Hepatic stellate cell (primary cell): ENCODE data around the gene NRP2.
A peak's percentile ranks its signal among the peaks of the same experiment; 100 is the strongest.

Experiments used
- DNase-seq: peaks from one replicate; pipeline ENCODE4 v3.0.0; 2011; ENCODE audit warnings: low spot score

Gene NRP2

DNA sequence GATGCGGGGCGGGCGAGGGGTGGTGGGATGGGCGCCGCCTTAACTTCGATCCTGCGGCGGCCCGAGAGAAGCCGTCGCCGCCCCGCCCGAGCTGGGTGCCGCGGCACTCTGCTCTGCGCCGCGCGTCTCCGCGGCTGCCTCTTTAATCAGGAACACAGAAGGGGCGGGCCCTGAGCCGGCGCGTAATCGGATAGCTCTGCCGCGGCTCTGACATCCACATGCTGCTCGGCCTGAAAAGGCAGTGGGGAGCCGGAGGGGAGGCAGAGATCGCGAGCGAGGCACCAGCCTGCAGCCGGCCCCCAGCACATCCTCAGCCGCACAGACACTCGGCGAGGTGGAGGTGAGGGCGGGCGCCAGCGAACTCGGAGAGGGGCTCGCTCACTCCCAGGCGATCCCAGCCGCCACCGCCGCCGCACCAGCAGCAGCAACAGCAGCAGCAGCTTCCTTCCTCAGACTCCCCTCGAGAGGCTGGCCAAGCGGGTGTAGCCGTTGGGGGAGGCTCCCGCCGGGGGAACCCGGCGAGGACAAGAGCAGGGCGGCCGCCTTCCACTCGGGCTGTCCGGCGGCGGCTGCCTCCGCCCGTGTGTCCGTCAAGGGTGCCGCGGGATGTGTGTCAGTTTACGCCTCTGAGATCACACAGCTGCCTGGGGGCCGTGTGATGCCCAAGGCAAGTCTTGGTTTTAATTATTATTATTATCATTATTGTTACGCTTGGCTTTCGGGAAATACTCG is at the start of gene NRP2:
Gene NRP2 (plus strand): TSS at position 263 of the 732 bp plus-strand sequence. CDS start 790 bp downstream, outside the sequence.
- peak; percentile 80 for DNase-seq

DNA sequence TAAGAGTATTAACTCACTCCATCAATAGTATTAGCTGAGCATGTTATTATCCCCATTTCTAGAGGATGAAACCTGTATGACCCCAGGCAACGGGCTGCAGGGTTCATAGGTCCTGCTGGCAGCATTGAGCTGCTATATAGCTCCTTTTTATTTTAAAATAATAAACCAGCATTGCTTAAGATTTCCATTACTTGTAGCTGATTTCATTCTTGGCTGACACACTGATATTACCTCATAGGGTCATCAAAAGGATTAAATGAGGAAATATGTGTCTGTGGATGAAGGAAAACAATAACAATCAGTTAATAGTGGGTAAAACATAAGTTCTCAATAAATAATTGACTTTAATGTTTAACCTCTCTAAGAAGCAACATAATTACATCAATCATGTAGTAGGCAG is 48.3 kb upstream of the NRP2 start:
- DNase-seq = no peak

DNA sequence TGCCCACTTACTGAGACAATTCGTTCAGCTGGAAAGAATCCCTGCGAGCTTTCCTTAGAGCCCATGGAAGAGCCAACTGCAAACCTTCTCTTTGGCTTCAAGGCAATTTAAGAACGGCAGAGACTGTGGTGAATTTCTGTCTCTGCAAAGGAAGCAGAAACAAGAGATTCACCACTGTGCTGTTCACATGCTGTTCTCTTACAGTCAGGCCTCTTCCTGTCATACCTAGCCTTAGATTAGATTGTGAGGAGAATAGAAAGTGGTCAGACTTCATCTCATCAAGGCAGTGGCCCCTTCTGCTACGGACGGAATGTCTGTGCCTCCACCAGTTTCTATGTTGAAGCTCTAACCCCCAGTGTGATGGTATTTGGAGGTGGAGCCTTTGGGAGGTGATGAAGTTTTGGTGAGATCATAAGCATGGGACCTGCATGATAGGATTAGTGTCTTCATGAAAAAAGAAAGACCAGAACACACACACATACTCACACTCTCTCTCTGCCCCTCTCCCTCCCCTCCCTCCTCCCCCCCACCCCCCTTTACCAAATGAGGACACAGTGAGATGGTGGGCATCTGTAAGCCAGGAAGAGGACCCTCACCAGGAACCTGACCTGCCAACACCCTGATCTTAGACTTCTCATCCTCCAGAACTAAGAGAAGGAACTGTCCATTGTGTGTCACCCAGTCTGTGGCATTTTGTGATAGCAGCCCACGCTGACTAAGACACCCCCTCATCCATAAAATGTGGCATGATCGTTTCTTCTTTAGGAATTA is 45.6 kb upstream of the NRP2 start:
- DNase-seq = no peak

DNA sequence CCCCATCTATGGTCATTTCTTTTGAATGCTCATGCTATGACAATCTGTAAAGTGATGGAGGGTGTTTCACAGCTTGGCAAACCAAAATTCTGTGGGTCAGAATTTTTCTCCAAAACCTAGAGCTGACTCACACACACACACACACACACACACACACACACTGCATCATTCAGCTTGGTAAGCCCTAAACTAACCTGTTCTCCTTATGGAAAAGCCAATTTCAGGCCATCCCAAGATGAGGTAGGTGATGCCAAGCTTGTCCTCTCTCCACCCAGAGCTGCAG is 45.0 kb upstream of the NRP2 start:
- no peak for DNase-seq

DNA sequence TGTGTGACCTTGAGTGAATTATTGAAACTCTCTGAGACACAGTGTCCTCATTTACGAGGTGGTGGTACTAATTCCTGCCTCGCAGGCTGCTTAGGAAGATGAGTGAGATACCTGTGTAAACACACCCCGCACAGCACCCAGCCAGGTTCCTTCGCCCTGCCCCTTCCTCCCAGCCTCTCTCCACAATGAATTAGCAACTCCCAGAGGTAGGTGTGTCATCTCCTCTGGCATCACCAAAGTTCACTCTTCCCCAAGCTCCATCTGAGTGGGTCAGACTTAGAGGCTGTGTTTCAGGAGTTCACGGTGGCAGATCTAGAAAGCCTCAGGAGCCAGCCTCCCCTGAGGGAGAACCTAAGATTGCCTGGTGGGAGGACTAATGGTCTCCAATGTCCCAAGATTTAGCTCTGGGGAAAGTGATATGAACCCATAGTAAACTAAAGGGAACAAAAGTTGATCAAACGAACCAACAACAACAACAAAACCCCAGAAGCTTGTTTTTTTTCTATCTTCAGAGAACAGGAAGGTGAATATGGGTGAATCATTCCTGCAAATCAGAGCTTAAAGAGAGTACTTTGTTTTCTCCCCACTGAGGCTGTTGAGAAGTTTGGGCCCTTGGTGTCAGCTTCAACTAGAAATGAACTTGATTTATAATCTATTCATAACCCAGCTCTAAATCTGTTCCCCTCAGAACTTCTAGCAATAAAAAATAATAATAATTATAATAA is 44.4 kb upstream of the NRP2 start:
- DNase-seq = no peak

GRCh38 chr2:205640716-205641115 is 41.6 kb upstream of the NRP2 start:
- no peak for DNase-seq

- DNase-seq = no peak
Measured at GRCh38 chr2:205642599-205643356, 39.5 kb upstream of the NRP2 start.

- no peak for DNase-seq
Measured at GRCh38 chr2:205643391-205643885, 38.9 kb upstream of the NRP2 start.

DNA sequence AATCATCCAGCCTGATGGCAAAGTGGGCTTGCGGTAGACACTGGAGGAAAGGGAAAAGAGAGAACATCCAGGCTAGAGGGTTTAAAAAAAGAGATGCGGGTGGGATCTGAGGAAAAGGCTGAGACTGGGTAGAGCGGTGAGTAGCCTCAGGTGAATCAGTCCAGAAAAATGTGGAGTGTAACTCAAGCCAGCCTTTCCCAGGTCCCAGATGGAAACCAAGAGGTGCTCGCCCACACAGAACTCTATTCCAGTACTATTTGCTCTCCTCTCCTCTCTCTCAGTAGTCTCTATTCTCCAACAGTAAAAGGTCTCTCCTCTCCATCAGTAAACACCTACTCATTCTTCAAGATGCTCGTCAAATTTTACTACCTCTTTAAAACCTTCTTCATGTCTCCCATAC is 38.3 kb upstream of the NRP2 start:
- DNase-seq = no peak

- no peak for DNase-seq
Measured at GRCh38 chr2:205646680-205647079, 35.6 kb upstream of the NRP2 start.

- no peak for DNase-seq
Measured at GRCh38 chr2:205650450-205650849, 31.9 kb upstream of the NRP2 start.

DNA sequence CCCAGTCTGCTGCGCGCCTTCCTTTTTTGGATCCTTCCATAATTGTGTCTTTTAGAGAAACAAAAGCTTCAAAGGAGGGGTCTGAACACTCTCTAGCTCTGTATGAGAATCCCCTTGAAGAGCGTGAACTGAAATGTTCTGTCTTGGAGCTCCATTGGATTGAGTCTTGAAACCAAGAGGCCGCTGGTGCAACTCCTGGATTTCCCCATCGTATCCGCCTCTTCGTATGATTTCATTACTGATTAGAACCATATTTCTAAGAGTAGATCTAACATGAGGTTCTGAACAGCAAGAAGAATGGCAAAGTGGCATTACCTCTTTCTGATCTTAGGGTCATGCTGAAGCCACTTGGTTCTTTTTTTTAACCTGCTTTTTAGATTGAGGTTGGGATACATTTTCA is 31.4 kb upstream of the NRP2 start:
- no peak for DNase-seq

GRCh38 chr2:205651719-205652118 is 30.6 kb upstream of the NRP2 start:
- no peak for DNase-seq

- peak; percentile 55 for DNase-seq
Measured at GRCh38 chr2:205654878-205655605, 27.3 kb upstream of the NRP2 start.

- no peak for DNase-seq
Measured at GRCh38 chr2:205655779-205656456, 26.4 kb upstream of the NRP2 start.

GRCh38 chr2:205656461-205656860 is 25.8 kb upstream of the NRP2 start:
- no peak for DNase-seq

GRCh38 chr2:205656941-205657340 is 25.4 kb upstream of the NRP2 start:
- DNase-seq = no peak

- DNase-seq = peak; percentile 12
Measured at GRCh38 chr2:205657579-205657978, 24.7 kb upstream of the NRP2 start.

DNA sequence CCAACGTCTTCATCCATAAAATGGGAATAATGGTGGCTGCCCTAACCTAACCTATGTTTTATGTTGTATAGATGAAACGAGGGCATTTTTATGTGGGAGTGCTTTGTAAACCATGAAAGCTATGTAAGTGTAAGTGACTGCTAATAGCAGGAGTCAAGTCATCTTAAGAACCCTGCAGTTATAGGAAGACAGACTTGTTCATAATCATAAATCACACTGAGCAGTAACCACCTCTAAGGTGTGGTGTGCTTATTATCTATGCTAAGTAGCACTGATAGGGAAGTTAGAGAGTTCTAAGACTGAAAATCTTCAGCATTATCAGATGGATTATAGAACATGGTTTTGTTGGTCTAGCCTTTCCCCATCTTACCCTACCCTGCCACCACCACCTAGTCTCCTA is 24.2 kb upstream of the NRP2 start:
- DNase-seq = no peak

DNA sequence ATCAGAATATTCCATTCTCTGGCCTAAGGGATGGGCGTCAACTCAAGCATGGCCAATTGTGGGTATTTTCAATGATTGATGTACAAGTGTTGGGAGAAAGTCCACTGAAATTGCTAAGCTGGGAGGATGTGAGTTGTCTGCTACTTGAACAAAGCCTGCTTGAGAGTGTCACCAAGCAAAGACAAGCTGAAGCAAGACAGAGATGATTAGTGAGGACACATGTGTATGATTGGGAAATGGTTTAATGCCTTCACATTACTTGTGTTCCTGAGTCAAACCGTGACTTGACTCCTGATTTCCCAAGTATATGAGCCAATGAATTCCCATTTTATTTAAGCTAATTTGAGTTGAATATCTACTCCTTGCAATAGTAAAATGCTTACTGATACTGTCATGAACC is 23.7 kb upstream of the NRP2 start:
- no peak for DNase-seq

DNA sequence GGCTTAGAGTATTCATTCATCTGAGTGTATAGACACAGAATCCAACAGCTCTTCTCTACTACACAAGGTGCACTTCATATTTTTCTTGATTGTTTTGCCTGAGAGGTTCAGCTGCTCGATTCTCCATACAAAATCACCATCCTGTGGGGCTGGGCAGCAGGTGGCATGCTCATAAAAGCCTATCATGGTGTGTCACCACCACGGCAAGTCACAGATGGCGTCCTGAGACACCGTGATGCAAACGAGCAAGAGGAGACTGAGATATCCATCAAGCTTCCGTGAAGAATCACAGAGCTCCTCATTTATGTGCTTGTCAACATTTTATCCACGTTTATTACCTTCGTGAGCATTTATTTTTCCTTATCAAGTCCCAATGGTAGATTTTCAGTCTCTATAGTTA is 22.4 kb upstream of the NRP2 start:
- no peak for DNase-seq
